Dendritic cell treated with granulocyte-macrophage colony-stimulating factor and Interleukin-4, amounts not matched to agents 40 ng/mL and 50 ng/mL, for 4 days (primary cell): ENCODE data around the gene SLC2A4.
"Not testable (repeated sequence)": the region's sequence is repeated elsewhere in the genome, so short reads cannot be mapped to it uniquely, and the experiment has no call there.

Experiments
- H3K27ac Mint-ChIP-seq: one replicate; pipeline ENCODE4 v1.8.0; 2022; ENCODE audit warnings: mild to moderate bottlenecking, mixed read lengths
- H3K27me3 Mint-ChIP-seq: one replicate; pipeline ENCODE4 v1.8.0; 2022; ENCODE audit warnings: mild to moderate bottlenecking, mixed read lengths
- H3K36me3 Mint-ChIP-seq: one replicate; pipeline ENCODE4 v1.8.0; 2022; ENCODE audit warnings: low read depth, mixed read lengths
- H3K4me1 Mint-ChIP-seq: one replicate; pipeline ENCODE4 v1.8.0; 2022; ENCODE audit warnings: low read depth, mixed read lengths
- H3K4me3 Mint-ChIP-seq: one replicate; pipeline ENCODE4 v1.8.0; 2022; ENCODE audit warnings: mild to moderate bottlenecking, moderate library complexity, mixed read lengths
- H3K9me3 Mint-ChIP-seq: one replicate; pipeline ENCODE4 v1.8.0; 2022; ENCODE audit warnings: mixed read lengths
- intact Hi-C: fragments of 100-400 bp; cut with micrococcal nuclease; formaldehyde crosslinking; loops from one replicate; pipeline ENCODE4 v1.15.0; 2022

Gene SLC2A4

GRCh38 chr17:7324438-7324779 lies 42.9 kb downstream of the SLC2A4 start:
- peaks cover 28% of the 10 kb centered on the region for H3K4me1 Mint-ChIP-seq
- H3K36me3 Mint-ChIP-seq = peaks cover 91% of the 10 kb centered on the region
- H3K4me3 Mint-ChIP-seq = no peak overlapping the region
- H3K27me3 Mint-ChIP-seq = no peaks in the 10 kb centered on the region
- no peaks in the 10 kb centered on the region for H3K9me3 Mint-ChIP-seq
- intact Hi-C loops = no loop called here
- no peak overlapping the region for H3K27ac Mint-ChIP-seq

DNA sequence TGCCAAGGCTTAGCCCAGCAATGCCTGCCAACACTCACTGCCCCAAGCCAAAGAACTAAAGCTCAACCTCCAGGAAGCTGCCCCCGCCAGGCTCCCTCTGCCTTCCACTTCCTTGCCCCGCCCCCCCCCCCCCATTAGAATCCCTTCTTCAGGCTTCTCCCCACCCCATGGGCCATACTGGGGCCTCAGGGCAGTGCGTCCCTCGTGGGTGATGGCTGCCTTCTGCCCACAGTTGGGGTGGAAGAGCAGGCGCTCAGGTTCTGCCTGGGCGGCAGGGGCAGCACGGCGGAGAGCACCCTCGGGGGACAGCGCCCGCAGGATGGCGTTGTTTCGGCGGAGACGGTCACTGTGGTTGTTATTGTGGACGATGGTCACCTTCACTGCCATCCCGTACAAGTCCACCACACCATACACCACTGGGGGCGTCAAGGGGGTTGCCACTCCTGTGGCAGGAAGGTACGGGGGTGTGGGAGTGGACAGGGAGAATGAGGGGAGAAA lies 43.6 kb downstream of the SLC2A4 start:
- Mint-ChIP-seq H3K4me3 (no peak overlapping the region), H3K9me3 (no peaks in the 10 kb centered on the region), H3K36me3 (peaks cover 86% of the 10 kb centered on the region), H3K27me3 (no peaks in the 10 kb centered on the region), H3K27ac (no peak overlapping the region), H3K4me1 (peaks cover 28% of the 10 kb centered on the region)
- intact Hi-C loops = no loop called here

DNA sequence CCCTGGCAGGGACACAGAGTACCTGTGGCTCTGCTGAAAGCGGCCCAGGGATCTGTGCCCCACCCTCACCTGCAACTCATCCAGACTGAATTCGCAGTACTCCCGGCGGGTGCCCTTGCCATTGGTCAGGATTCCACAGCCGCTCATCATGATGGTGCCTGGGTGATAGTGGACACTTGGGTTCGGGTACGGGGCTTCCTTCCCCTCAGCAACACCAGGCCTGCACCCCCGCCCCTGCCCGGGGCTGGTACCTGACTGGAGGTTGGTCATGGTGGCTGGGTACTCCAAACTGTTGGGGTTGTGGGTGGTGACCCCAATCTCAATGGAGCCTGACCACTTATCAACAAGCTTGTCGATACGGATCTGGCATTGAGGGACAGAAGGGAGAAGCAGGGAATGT lies 44.7 kb downstream of the SLC2A4 start:
- no peak overlapping the region for H3K27ac Mint-ChIP-seq
- no peaks in the 10 kb centered on the region for H3K27me3 Mint-ChIP-seq
- peaks cover 75% of the 10 kb centered on the region for H3K36me3 Mint-ChIP-seq
- H3K4me1 Mint-ChIP-seq = peaks cover 36% of the 10 kb centered on the region
- intact Hi-C loops = no loop called here
- no peak overlapping the region for H3K4me3 Mint-ChIP-seq
- H3K9me3 Mint-ChIP-seq = no peaks in the 10 kb centered on the region

DNA sequence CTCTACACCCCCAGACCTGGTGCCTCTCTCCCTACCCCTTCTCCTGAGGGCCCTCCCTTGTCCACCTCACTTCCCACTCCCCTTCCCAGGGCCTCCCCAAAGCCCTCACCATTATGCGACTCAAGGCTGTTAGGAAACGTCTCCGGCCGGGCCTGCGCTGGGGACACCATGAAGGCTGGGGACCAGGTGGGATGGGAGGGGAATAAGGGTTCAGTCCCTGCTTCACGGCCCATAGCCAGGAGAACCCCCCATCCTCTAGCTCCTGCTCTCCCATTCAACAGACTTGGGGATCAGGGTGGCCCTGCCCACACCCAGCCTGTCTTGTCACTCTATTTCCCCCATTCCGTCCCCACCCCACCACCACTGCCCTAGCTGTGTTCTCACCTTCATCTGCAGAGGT lies 45.5 kb downstream of the SLC2A4 start:
- H3K27ac Mint-ChIP-seq = peak overlapping the region; percentile 98
- no peak overlapping the region for H3K4me3 Mint-ChIP-seq
- peaks cover 66% of the 10 kb centered on the region for H3K36me3 Mint-ChIP-seq
- H3K9me3 Mint-ChIP-seq = no peaks in the 10 kb centered on the region
- intact Hi-C loops = no loop called here
- peaks cover 44% of the 10 kb centered on the region for H3K4me1 Mint-ChIP-seq
- H3K27me3 Mint-ChIP-seq = no peaks in the 10 kb centered on the region

GRCh38 chr17:7327501-7327900 lies 46.0 kb downstream of the SLC2A4 start:
- peaks cover 49% of the 10 kb centered on the region for H3K4me1 Mint-ChIP-seq
- no peaks in the 10 kb centered on the region for H3K27me3 Mint-ChIP-seq

GRCh38 chr17:7328009-7328408 lies 46.5 kb downstream of the SLC2A4 start:
- H3K27ac Mint-ChIP-seq = peak overlapping the region; percentile 98
- H3K36me3 Mint-ChIP-seq = peaks cover 57% of the 10 kb centered on the region
- no peaks in the 10 kb centered on the region for H3K9me3 Mint-ChIP-seq
- peaks cover 53% of the 10 kb centered on the region for H3K4me1 Mint-ChIP-seq
- no peaks in the 10 kb centered on the region for H3K27me3 Mint-ChIP-seq
- H3K4me3 Mint-ChIP-seq = peak overlapping the region; percentile 99
- intact Hi-C loops = no loop called here

More at GRCh38 chr17:7327501-7327900, 46.0 kb downstream of the SLC2A4 start:
- H3K9me3 Mint-ChIP-seq = no peaks in the 10 kb centered on the region
- intact Hi-C loops = no loop called here
- H3K36me3 Mint-ChIP-seq = peaks cover 62% of the 10 kb centered on the region
- peak overlapping the region; percentile 98 for H3K27ac Mint-ChIP-seq
- H3K4me3 Mint-ChIP-seq = no peak overlapping the region

DNA sequence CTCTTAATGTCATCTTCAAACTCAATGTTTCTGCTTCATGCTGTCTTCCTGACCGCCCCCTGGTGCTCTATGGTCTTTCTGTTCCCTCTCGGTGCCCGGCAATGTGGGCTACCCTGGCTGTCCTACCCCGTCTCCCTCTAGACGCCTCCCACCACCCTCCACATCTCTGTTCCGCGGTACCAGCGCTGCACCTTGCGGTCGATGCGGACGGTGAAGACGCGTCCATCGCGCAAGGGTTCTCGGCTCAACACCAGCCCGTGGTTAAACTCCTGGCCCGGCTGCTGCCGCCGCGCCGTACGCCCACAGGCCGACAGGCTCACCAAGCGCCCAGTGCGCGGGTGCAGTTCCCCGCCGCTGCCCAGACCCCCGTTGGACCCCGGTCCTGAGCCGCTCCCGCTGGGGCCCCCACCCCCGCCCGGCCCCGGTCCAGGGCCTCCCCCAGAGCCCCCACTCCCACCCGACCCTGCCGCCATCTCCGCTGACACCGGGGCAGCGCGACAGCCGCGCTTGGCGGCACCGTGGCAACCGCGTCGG lies 47.4 kb downstream of the SLC2A4 start, which contains the start of gene NEURL4:
NEURL4 (minus strand) TSS at position 496 of the 534 bp plus-strand sequence; CDS start at position 473, 23 bp downstream.
- H3K36me3 Mint-ChIP-seq = peaks cover 48% of the 10 kb centered on the region
- H3K4me3 Mint-ChIP-seq = peak within 1 kb of the TSS; percentile 99
- H3K4me1 Mint-ChIP-seq = peaks cover 59% of the 10 kb centered on the region
- intact Hi-C loops = loop anchor here (1.0 kb wide), 1 partner anchor 21 kb away; no protein-coding TSS in a partner anchor
- peak within 1 kb of the TSS; percentile 98 for H3K27ac Mint-ChIP-seq
- no peaks in the 10 kb centered on the region for H3K9me3 Mint-ChIP-seq
- no peaks in the 10 kb centered on the region for H3K27me3 Mint-ChIP-seq

GRCh38 chr17:7329374-7329996 lies 48.0 kb downstream of the SLC2A4 start:
- peak overlapping the region; percentile 99 for H3K4me3 Mint-ChIP-seq
- H3K4me1 Mint-ChIP-seq = peaks cover 54% of the 10 kb centered on the region
- H3K9me3 Mint-ChIP-seq = no peaks in the 10 kb centered on the region
- H3K36me3 Mint-ChIP-seq = peaks cover 42% of the 10 kb centered on the region
- intact Hi-C loops = loop anchor here (1.0 kb wide), 1 partner anchor 21 kb away; no protein-coding TSS in a partner anchor
- H3K27me3 Mint-ChIP-seq = no peaks in the 10 kb centered on the region
- peak overlapping the region; percentile 98 for H3K27ac Mint-ChIP-seq

GRCh38 chr17:7329997-7330637 lies 48.6 kb downstream of the SLC2A4 start:
- intact Hi-C loops = loop anchor here (1.0 to 10.0 kb wide), 2 partner anchors 20 to 45 kb away; partner anchors contain the start of gene SLC2A4
- Mint-ChIP-seq H3K27ac (peak overlapping the region; percentile 98), H3K9me3 (no peaks in the 10 kb centered on the region), H3K4me3 (peak overlapping the region; percentile 99), H3K27me3 (no peaks in the 10 kb centered on the region), H3K36me3 (peaks cover 36% of the 10 kb centered on the region), H3K4me1 (peaks cover 56% of the 10 kb centered on the region)

GRCh38 chr17:7330638-7331015 lies 49.1 kb downstream of the SLC2A4 start:
- Mint-ChIP-seq H3K4me3 (peak overlapping the region; percentile 99), H3K27me3 (no peaks in the 10 kb centered on the region), H3K27ac (peak overlapping the region; percentile 98), H3K36me3 (peaks cover 31% of the 10 kb centered on the region), H3K4me1 (peaks cover 62% of the 10 kb centered on the region), H3K9me3 (no peaks in the 10 kb centered on the region)
- intact Hi-C loops = loop anchor here (10.0 kb wide), 1 partner anchor 46 kb away; the partner anchor contains the start of gene SLC2A4

GRCh38 chr17:7332111-7332510 lies 50.6 kb downstream of the SLC2A4 start:
- no peaks in the 10 kb centered on the region for H3K9me3 Mint-ChIP-seq
- peak overlapping the region; percentile 56 for H3K4me3 Mint-ChIP-seq
- H3K27me3 Mint-ChIP-seq = no peaks in the 10 kb centered on the region
- H3K36me3 Mint-ChIP-seq = peaks cover 16% of the 10 kb centered on the region
- peak overlapping the region; percentile 76 for H3K27ac Mint-ChIP-seq
- peaks cover 73% of the 10 kb centered on the region for H3K4me1 Mint-ChIP-seq
- intact Hi-C loops = loop anchor here (10.0 kb wide), 1 partner anchor 47 kb away; the partner anchor contains the start of gene SLC2A4

DNA sequence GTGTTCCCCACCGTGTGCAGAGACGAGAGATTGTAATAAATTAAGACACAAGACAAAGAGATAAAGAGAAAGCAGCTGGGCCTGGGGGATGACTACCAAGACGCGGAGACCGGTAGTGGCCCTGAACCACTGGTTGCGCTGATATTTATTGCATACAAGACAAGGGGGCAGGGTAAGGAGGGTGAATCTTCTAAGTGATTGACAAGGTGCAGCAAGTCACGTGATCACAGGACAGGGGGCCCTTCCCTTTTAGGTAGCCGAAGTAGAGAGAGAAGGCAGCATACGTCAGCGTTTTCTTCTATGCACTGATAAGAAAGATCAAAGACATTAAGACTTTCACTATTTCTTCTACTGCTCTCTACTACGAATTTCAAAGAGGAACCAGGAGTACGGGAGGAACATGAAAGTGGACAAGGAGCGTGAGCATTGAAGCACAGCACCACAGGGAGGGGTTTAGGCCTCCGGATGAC lies 51.1 kb downstream of the SLC2A4 start:
- peak overlapping the region; percentile 56 for H3K4me3 Mint-ChIP-seq
- not testable (repeated sequence) for H3K9me3 Mint-ChIP-seq, H3K27me3 Mint-ChIP-seq
- H3K27ac Mint-ChIP-seq = peak overlapping the region; percentile 76
- H3K4me1 Mint-ChIP-seq = peaks cover 73% of the 10 kb centered on the region
- H3K36me3 Mint-ChIP-seq = peaks cover 11% of the 10 kb centered on the region
- intact Hi-C loops = loop anchor here (10.0 kb wide), 1 partner anchor 48 kb away; the partner anchor contains the start of gene SLC2A4

DNA sequence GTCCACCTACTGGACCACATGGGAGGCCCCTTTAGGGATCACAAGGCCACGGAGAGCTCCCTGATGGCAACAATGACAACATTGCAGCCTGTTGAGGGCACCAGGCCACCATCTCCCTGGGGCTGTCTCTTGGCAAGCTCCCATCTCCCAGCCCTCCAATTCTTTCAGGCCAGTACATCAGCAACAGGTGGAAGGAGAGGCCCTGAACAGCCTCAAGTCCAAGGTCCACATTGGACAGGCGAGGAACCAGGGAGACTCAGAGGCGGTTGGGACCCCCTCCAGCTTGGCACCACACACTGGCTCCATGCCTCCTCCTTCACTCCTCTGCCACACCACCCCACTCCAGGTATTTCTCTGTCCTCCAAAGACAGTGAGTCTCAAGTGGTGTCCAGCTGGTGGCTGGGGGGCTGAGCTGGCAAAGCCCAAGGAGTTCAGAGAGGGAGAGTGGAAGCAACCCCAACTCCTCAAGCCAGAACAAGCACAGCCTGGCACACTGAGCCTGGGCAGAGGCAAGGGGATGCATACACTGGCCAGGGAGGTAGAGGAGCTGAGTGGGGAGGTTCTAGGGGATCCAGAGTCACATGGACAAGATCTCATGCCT lies 53.5 kb downstream of the SLC2A4 start:
- peak overlapping the region; percentile 73 for H3K27ac Mint-ChIP-seq
- intact Hi-C loops = loop anchor here (10.0 kb wide), 1 partner anchor 50 kb away; the partner anchor contains the start of gene SLC2A4
- no peaks in the 10 kb centered on the region for H3K27me3 Mint-ChIP-seq
- H3K9me3 Mint-ChIP-seq = no peaks in the 10 kb centered on the region
- H3K36me3 Mint-ChIP-seq = peaks cover 14% of the 10 kb centered on the region
- peaks cover 71% of the 10 kb centered on the region for H3K4me1 Mint-ChIP-seq
- H3K4me3 Mint-ChIP-seq = no peak overlapping the region
